H1 (cell line): ENCODE data around the gene PRCD. TPM values are rescaled to one million over a fixed set of nuclear protein-coding genes. Genes with fewer than 3 reads are reported as not detected.

Source experiments
- NRF1 ChIP-seq: IDR thresholded peaks from 2 replicates; pipeline ENCODE4 v1.6.1; 2011; ENCODE audit warnings: mild to moderate bottlenecking, low read depth, low read length, improper control_type of control experiment
- RFX5 ChIP-seq: IDR thresholded peaks from 2 replicates; pipeline ENCODE4 v1.6.1; 2011; ENCODE audit warnings: low read depth, low read length, improper control_type of control experiment, borderline replicate concordance
- RNF2 ChIP-seq: fragments of 200-900, 300-1000 bp; sonication (generic); IDR thresholded peaks from 2 replicates; pipeline ENCODE4 v1.7.1; 2016; ENCODE audit warnings: borderline replicate concordance, low read depth, mild to moderate bottlenecking, antibody characterized with exemption, low read length; ENCODE audit not compliant: poor library complexity, severe bottlenecking; ENCODE audit errors: missing control alignments
- SIN3A ChIP-seq, 2 experiments: IDR thresholded peaks in 1 of 2; conservative IDR thresholded peaks in 1 of 2; 2 replicates each; pipeline ENCODE4 v1.6.1; 2011 to 2012; ENCODE audit warnings: low read length in 2 of 2, improper control_type of control experiment in 1 of 2, low read depth in 1 of 2, mild to moderate bottlenecking in 1 of 2
- USF2 ChIP-seq: IDR thresholded peaks from 2 replicates; pipeline ENCODE4 v1.6.1; 2011; ENCODE audit warnings: low read length, improper control_type of control experiment
- polyA plus RNA-seq, 7 experiments: library from polyadenylated mRNA; depleted of rRNA in 3 of 7; stranded (reverse) in 5 of 7; unstranded in 2 of 7; fragments of >200 nt in 5 of 7; fragments of 200-250 nt in 2 of 7; gene quantifications; 1 replicate in 5 of 7; 2 replicates in 1 of 7; 4 replicates in 1 of 7; pipeline versions ENCODE4 v1.2.1 to v1.2.3, GENCODE V29; 2011 to 2013; ENCODE audit warnings: missing spikeins in 2 of 7, mixed read lengths in 2 of 7
- total RNA-seq: library from RNA; stranded (reverse); fragmentation: NEBNext Ultra II Directional; extraction: Animal tissue kit (Norgen Biotek cat#: 25700); gene quantifications from 2 replicates; pipeline ENCODE4 v1.2.1, GENCODE V29; 2021

Gene PRCD
- total and polyA plus RNA-seq, 2 of the 8 experiments (the other 6 are each of a cell fraction or from before 2014, with no cell fraction given): 0.77 to 2.1 TPM

DNA sequence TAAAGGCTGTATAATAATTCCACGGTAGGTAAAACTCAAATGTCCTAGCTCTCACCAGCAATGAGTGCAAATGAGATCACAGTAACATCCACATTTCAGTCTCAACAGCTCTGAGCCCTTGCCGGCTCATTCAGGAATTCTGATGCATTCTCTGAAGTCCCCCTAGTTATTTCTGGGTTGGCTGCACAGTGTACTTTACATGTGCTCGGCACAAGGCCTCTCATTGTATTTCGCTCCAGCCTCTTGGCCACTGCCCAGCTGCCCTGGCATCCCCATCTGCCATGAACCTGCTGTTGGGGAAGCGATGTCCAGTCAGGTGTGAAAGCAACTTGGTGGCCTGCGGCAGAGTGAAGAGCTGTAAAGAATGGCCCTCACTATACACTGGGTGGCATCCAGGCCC is 14.3 kb downstream of the PRCD start (continued):
- TF ChIP-seq NRF1 (no peak), USF2 (no peak), RNF2 (no peak), SIN3A (conservative IDR thresholded peaks at IDR 0.05 in 1 of 2, IDR thresholded peaks at IDR 0.05 in 1 of 2; ENCODE audit: low read depth in 1 of 2, low read length in 2 of 2) (no peak), RFX5 (no peak)
- TF ChIP-seq, all 59 proteins: peak for 0
